IMR-90 (cell line): ENCODE data around the gene VAT1L. TPM values are rescaled to one million over a fixed set of nuclear protein-coding genes. Genes with fewer than 3 reads are reported as not detected.

Source experiments
- ATAC-seq: fragments of 200-7000 bp; cut with Tn5 transposase; 2 replicates; pipeline ENCODE4 v1.9.1; 2020; ENCODE audit warnings: low read depth, mild to moderate bottlenecking, moderate library complexity
- BruUV-seq: library from RNA; stranded (reverse); fragments of 400-500 nt; replicated peaks from 2 replicates; lab custom pipeline; 2021; lab: Mats Ljungman, UMichigan
- CTCF ChIA-PET: fragments of 300-600 bp; formaldehyde crosslinking; extraction: SDS; loops from one replicate; lab custom pipeline; 2021; ENCODE audit warnings: antibody characterized with exemption; lab: Yijun Ruan, JAX
- POLR2A ChIA-PET: fragments of 300-600 bp; sonication (Branson Sonifier 250); formaldehyde crosslinking; loops from one replicate; lab custom pipeline; 2022; ENCODE audit warnings: antibody characterized with exemption; ENCODE audit not compliant: unreplicated experiment; lab: Charles Lee
- DNase-seq: peaks from one replicate; pipeline ENCODE4 v3.0.0; 2013
- H2AFZ ChIP-seq: replicated peaks from 2 replicates; pipeline ENCODE3; 2013; ENCODE audit warnings: low read length, mild to moderate bottlenecking; ENCODE audit not compliant: poor library complexity
- H2AK5ac ChIP-seq: 2 replicates; pipeline ENCODE4 v1.6.1; 2013; ENCODE audit warnings: low read depth, low read length, inconsistent platforms
- H2AK9ac ChIP-seq: replicated peaks from 2 replicates; pipeline ENCODE3; 2013; ENCODE audit warnings: mild to moderate bottlenecking, low read depth, low read length, moderate library complexity; ENCODE audit not compliant: poor library complexity
- H2BK120ac ChIP-seq: 2 replicates; pipeline ENCODE4 v1.6.1; 2013; ENCODE audit warnings: low read depth, low read length, inconsistent platforms
- H2BK15ac ChIP-seq: 3 replicates; pipeline ENCODE4 v1.6.1; 2013; ENCODE audit warnings: low read depth, low read length, inconsistent platforms
- H2BK20ac ChIP-seq: 2 replicates; pipeline ENCODE4 v1.6.1; 2013; ENCODE audit warnings: low read depth, mild to moderate bottlenecking, inconsistent platforms, low read length, moderate library complexity
- H2BK5ac ChIP-seq: 2 replicates; pipeline ENCODE4 v1.6.1; 2013; ENCODE audit warnings: mild to moderate bottlenecking, low read depth, low read length, inconsistent platforms; ENCODE audit not compliant: poor library complexity, severe bottlenecking
- H3K14ac ChIP-seq: replicated peaks from 2 replicates; pipeline ENCODE4 v1.6.1; 2013; ENCODE audit warnings: low read depth, low read length, inconsistent platforms
- H3K18ac ChIP-seq: 2 replicates; pipeline ENCODE4 v1.6.1; 2013; ENCODE audit warnings: low read depth, low read length, control low read depth
- H3K23ac ChIP-seq: 2 replicates; pipeline ENCODE4 v1.6.1; 2013; ENCODE audit warnings: low read depth, low read length, inconsistent platforms
- H3K27ac ChIP-seq: 2 replicates; pipeline ENCODE4 v1.5.1; 2013; ENCODE audit warnings: mild to moderate bottlenecking, control low read depth, low read length; ENCODE audit not compliant: insufficient read depth
- H3K27me3 ChIP-seq: 2 replicates; pipeline ENCODE4 v1.6.1; 2013; ENCODE audit warnings: low read length; ENCODE audit not compliant: control insufficient read depth, insufficient read depth
- H3K36me3 ChIP-seq: 2 replicates; pipeline ENCODE4 v1.6.1; 2013; ENCODE audit warnings: low read length, mixed read lengths; ENCODE audit not compliant: control insufficient read depth, insufficient read depth
- H3K4ac ChIP-seq: 2 replicates; pipeline ENCODE4 v1.6.1; 2013; ENCODE audit warnings: low read depth, low read length, inconsistent platforms
- H3K4me1 ChIP-seq: 2 replicates; pipeline ENCODE4 v1.6.1; 2013; ENCODE audit warnings: low read length, mixed read lengths; ENCODE audit not compliant: control insufficient read depth, insufficient read depth
- H3K4me2 ChIP-seq: 2 replicates; pipeline ENCODE4 v1.6.1; 2013; ENCODE audit warnings: low read depth, mild to moderate bottlenecking, control low read depth, low read length, moderate library complexity
- H3K4me3 ChIP-seq: 2 replicates; pipeline ENCODE4 v1.5.1; 2013; ENCODE audit warnings: low read depth, mild to moderate bottlenecking, control low read depth, low read length, moderate library complexity; ENCODE audit not compliant: insufficient read depth
- H3K56ac ChIP-seq: 2 replicates; pipeline ENCODE4 v1.6.1; 2013; ENCODE audit warnings: low read length, inconsistent platforms; ENCODE audit not compliant: insufficient read depth; ENCODE audit errors: extremely low read depth
- H3K79me1 ChIP-seq, 2 experiments: 2 replicates each; pipeline ENCODE4 v1.6.1; 2013; ENCODE audit warnings: low read length in 2 of 2, inconsistent platforms in 1 of 2, low read depth in 1 of 2
- H3K9ac ChIP-seq: 2 replicates; pipeline ENCODE4 v1.6.1; 2013; ENCODE audit warnings: low read depth, low read length, control low read depth
- H3K9me1 ChIP-seq: 2 replicates; pipeline ENCODE4 v1.6.1; 2013; ENCODE audit warnings: low read length, inconsistent platforms; ENCODE audit not compliant: insufficient read depth
- H3K9me3 ChIP-seq: 2 replicates; pipeline ENCODE4 v1.6.1; 2013; ENCODE audit warnings: low read length; ENCODE audit not compliant: control insufficient read depth, insufficient read depth
- H4K20me1 ChIP-seq: 2 replicates; pipeline ENCODE4 v1.6.1; 2013; ENCODE audit warnings: low read length, inconsistent platforms; ENCODE audit not compliant: insufficient read depth
- H4K5ac ChIP-seq: 2 replicates; pipeline ENCODE4 v1.6.1; 2013; ENCODE audit warnings: mild to moderate bottlenecking, low read depth, low read length, control low read depth
- H4K8ac ChIP-seq, 2 experiments: 2 replicates each; pipeline ENCODE4 v1.6.1; 2013; ENCODE audit warnings: low read depth in 2 of 2, low read length in 2 of 2, control low read depth in 1 of 2, inconsistent platforms in 1 of 2
- H4K91ac ChIP-seq: 2 replicates; pipeline ENCODE4 v1.6.1; 2013; ENCODE audit warnings: low read depth, low read length, inconsistent platforms; ENCODE audit not compliant: insufficient read depth
- BHLHE40 ChIP-seq: fragments of 150-350 bp; IDR thresholded peaks from 2 replicates; pipeline ENCODE4 v1.6.1; 2016; ENCODE audit warnings: mild to moderate bottlenecking, low read depth, low read length
- CEBPB ChIP-seq: IDR thresholded peaks from 2 replicates; pipeline ENCODE4 v1.6.1; 2012; ENCODE audit warnings: low read depth, low read length, improper control_type of control experiment
- CHD1 ChIP-seq: IDR thresholded peaks from 2 replicates; pipeline ENCODE4 v1.6.1; 2012; ENCODE audit warnings: low read depth, low read length, improper control_type of control experiment
- CTCF ChIP-seq: conservative IDR thresholded peaks from 2 replicates; pipeline ENCODE4 v1.5.1; 2012; ENCODE audit warnings: mild to moderate bottlenecking, low read depth, low read length, improper control_type of control experiment
- ELK1 ChIP-seq: fragments of 150-350 bp; IDR thresholded peaks from 2 replicates; pipeline ENCODE4 v1.6.1; 2016; ENCODE audit warnings: low read depth, mild to moderate bottlenecking, low read length, moderate library complexity, borderline replicate concordance
- FOS ChIP-seq: fragments of 150-350 bp; IDR thresholded peaks from 2 replicates; pipeline ENCODE4 v1.6.1; 2016; ENCODE audit warnings: low read depth, low read length
- MAFK ChIP-seq: IDR thresholded peaks from 2 replicates; pipeline ENCODE4 v1.6.1; 2012; ENCODE audit warnings: low read depth, low read length, improper control_type of control experiment
- MAZ ChIP-seq: IDR thresholded peaks from 2 replicates; pipeline ENCODE4 v1.6.1; 2012; ENCODE audit warnings: low read depth, mild to moderate bottlenecking, low read length, improper control_type of control experiment, moderate library complexity, borderline replicate concordance
- MXI1 ChIP-seq: IDR thresholded peaks from 2 replicates; pipeline ENCODE4 v1.6.1; 2012; ENCODE audit warnings: low read depth, mild to moderate bottlenecking, low read length, moderate library complexity, borderline replicate concordance
- NFE2L2 ChIP-seq: fragments of 150-350 bp; IDR thresholded peaks from 2 replicates; pipeline ENCODE4 v1.6.1; 2016; ENCODE audit warnings: low read depth, mild to moderate bottlenecking, low read length
- POLR2A ChIP-seq: IDR thresholded peaks from 2 replicates; pipeline ENCODE4 v1.6.1; 2012; ENCODE audit warnings: mild to moderate bottlenecking, low read depth, low read length
- RAD21 ChIP-seq: IDR thresholded peaks from 2 replicates; pipeline ENCODE4 v1.6.1; 2012; ENCODE audit warnings: low read length, improper control_type of control experiment
- RCOR1 ChIP-seq: IDR thresholded peaks from 2 replicates; pipeline ENCODE4 v1.6.1; 2012; ENCODE audit warnings: mild to moderate bottlenecking, low read length, improper control_type of control experiment; ENCODE audit not compliant: insufficient replicate concordance
- RFX5 ChIP-seq: IDR thresholded peaks from 2 replicates; pipeline ENCODE4 v1.8.0; 2012; ENCODE audit warnings: low read depth, mild to moderate bottlenecking, low read length, moderate library complexity
- SMC3 ChIP-seq: fragments of 150-350 bp; IDR thresholded peaks from 2 replicates; pipeline ENCODE4 v1.6.1; 2016; ENCODE audit warnings: low read depth, mild to moderate bottlenecking, antibody characterized with exemption, low read length, moderate library complexity
- USF2 ChIP-seq: fragments of 150-350 bp; IDR thresholded peaks from 2 replicates; pipeline ENCODE4 v1.6.1; 2017; ENCODE audit warnings: mild to moderate bottlenecking, antibody characterized with exemption, low read length, low read depth
- WGBS, 2 experiments: methylation state at CpG; one replicate each; pipeline versions ENCODE4 v1.1.5 to v1.1.7; 2013; ENCODE audit warnings: missing lambda C conversion rate in 2 of 2; ENCODE audit not compliant: insufficient read length in 1 of 2; ENCODE audit errors: extremely low coverage in 2 of 2; 5-methylcytosine and 5-hydroxymethylcytosine counted together
- dilution Hi-C: fragments of 300-500 bp; cut with HindIII; formaldehyde crosslinking; loops from one replicate; pipeline ENCODE4 v1.14.3; 2018; ENCODE audit warnings: low sequenced_read_pairs; ENCODE audit not compliant: unreplicated experiment
- in situ Hi-C: fragments of 300-500 bp; cut with MboI; formaldehyde crosslinking; loops from 3 replicates; pipeline ENCODE4 v1.14.3; 2019; ENCODE audit warnings: low sequenced_read_pairs, inconsistent platforms, mixed read lengths
- intact Hi-C: fragments of 100-400 bp; cut with micrococcal nuclease; formaldehyde crosslinking; loops from 2 replicates; pipeline ENCODE4 v1.10.0; 2022
- polyA plus RNA-seq, 3 experiments: library from polyadenylated mRNA; depleted of rRNA; stranded (reverse); fragments of >200 nt; gene quantifications; 2 replicates each; pipeline ENCODE4 v1.2.3, GENCODE V29; 2012; ENCODE audit warnings: low replicate concordance in 1 of 3
- total RNA-seq: library from RNA; depleted of rRNA; stranded (reverse); fragments of >200 nt; gene quantifications from 2 replicates; pipeline ENCODE4 v1.2.3, GENCODE V29; 2012

VAT1L gene
- total and polyA plus RNA-seq, 2 of the 4 experiments (the other 2 are of a cell fraction), result 15.4 to 18.5 TPM

GRCh38 chr16:77794586-77794985 lies 6.2 kb downstream of the VAT1L start:
- no TSS peak for BruUV-seq
- H3K9me1 ChIP-seq, result peaks cover 7% of the 10 kb centered on the region; the same call in 1 of the 2 replicates
- no peaks in the 10 kb centered on the region for H3K36me3 ChIP-seq
- ATAC-seq (peak; percentile 91), DNase-seq (peak; percentile 92)
- H4K91ac ChIP-seq, result peak overlapping the region; percentile 2; the same call in 1 of the 2 replicates
- no CpG with 5 or more reads among the region's 3 CpGs for WGBS, 2 experiments
- no peak overlapping the region for H3K4me2 ChIP-seq
- intact Hi-C loops, result no loop called here
- no peak overlapping the region for H2BK5ac ChIP-seq
- H4K5ac ChIP-seq, result no peak overlapping the region
- dilution Hi-C loops, result no loop called here
- H3K18ac ChIP-seq, result no peak overlapping the region
- CTCF ChIA-PET, result no interaction called here
- no peak overlapping the region for H2AK5ac ChIP-seq
- in situ Hi-C loops, result no loop called here
- peaks cover 12 to 14% of the 10 kb centered on the region in 2 experiments; a peak in 3 of 4 replicates for H3K79me1 ChIP-seq
- no peak overlapping the region for H3K27ac ChIP-seq
- no peak overlapping the region for H2BK120ac ChIP-seq
- no peak for TF ChIP-seq BHLHE40
- peak; percentile 74 for TF ChIP-seq FOS
- no peak; the same call in 1 of the 2 replicates for TF ChIP-seq CEBPB
- TF ChIP-seq RFX5, result no peak
- TF ChIP-seq POLR2A, result no peak
- TF ChIP-seq USF2, result no peak
- TF ChIP-seq CTCF, result no peak
- TF ChIP-seq MAFK, result peak; percentile 50
- no peak for TF ChIP-seq MXI1
- no peak for TF ChIP-seq MAZ
- TF ChIP-seq NFE2L2, result peak; percentile 46; the same call in 1 of the 2 replicates
- no peak for TF ChIP-seq CHD1
- TF ChIP-seq RCOR1, result peak; percentile 46
- TF ChIP-seq ELK1, result no peak
- TF ChIP-seq RAD21, result no peak
- no peak for TF ChIP-seq SMC3
- POLR2A ChIA-PET, result no interaction called here
- H3K27me3 ChIP-seq, result peaks cover under 1% of the 10 kb centered on the region; the same call in 1 of the 2 replicates
- no peak overlapping the region for H4K8ac ChIP-seq
- H4K20me1 ChIP-seq, result no peaks in the 10 kb centered on the region
- no peak overlapping the region for H3K14ac ChIP-seq
- no peak overlapping the region; the same call in 1 of the 2 replicates for H3K4ac ChIP-seq
- H3K9me3 ChIP-seq, result no peaks in the 10 kb centered on the region
- peak overlapping the region; percentile 22; the same call in 1 of the 3 replicates for H2BK15ac ChIP-seq
- no peak overlapping the region for H3K9ac ChIP-seq
- peak overlapping the region; percentile 70; the same call in 1 of the 2 replicates for H2BK20ac ChIP-seq
- peaks cover 4% of the 10 kb centered on the region for H3K4me1 ChIP-seq
- H2AFZ ChIP-seq, result no peak overlapping the region
- no peak overlapping the region for H2AK9ac ChIP-seq
- 0 out of 2 replicates have a peak overlapping the region, but pooled peaks have one; percentile 6 for H3K23ac ChIP-seq
- no peak overlapping the region for H3K4me3 ChIP-seq
- no peak overlapping the region for H3K56ac ChIP-seq
